ENCODE data around the gene EDEM2. TPM values are rescaled to one million over a fixed set of nuclear protein-coding genes. Genes with fewer than 3 reads are reported as not detected.

The EDEM2 gene
- total RNA-seq, 1 donor from 2014 or later = 33.4 TPM

DNA sequence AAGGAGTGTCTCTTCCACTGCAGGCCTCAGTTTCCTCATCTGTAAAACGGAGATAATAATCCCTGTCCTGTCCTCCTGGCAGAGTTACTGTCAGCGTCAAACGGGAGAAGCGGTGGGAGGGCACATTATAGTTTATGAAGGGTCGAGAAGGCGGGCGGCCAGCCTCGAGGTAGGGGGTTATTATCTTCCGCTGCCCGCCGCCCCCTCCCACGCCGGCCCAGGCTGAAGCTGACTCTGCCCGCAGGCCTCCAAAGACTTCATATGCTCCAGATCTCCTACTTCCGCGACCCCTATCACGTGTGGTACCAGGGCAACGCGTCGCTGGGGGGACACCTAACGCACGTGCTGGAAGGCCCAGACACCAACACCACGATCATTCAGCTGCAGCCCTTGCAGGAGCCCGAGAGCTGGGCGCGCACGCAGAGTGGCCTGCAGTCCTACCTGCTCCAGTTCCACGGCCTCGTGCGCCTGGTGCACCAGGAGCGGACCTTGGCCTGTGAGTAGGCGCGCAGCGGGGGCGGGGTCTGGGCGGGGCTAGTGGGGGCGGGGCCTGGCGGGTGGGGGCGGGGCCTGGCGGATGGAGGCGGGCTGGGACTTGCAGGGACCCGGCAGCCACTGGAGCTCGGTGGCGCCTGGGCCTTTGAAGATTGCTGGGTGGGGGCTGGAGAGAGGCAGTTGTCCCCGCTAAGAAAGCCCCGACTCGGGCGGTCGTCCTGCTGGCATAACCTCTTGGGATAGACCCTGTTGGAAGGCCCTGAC is 27.5 kb upstream of the EDEM2 start:
- H3K27ac ChIP-seq (ENCODE audit: low read depth, low read length) = no peak overlapping the region
- H3K79me2 ChIP-seq (ENCODE audit: insufficient read depth, low read length) = no peaks in the 10 kb centered on the region
- peak overlapping the region; percentile 41 for H3K4me2 ChIP-seq (ENCODE audit: low read length)
- no peak overlapping the region for H3K9ac ChIP-seq (ENCODE audit: low read length)
- H3K4me1 ChIP-seq (ENCODE audit: insufficient read depth, low read length) = peaks cover 11% of the 10 kb centered on the region
- H3K9me3 ChIP-seq (ENCODE audit: insufficient read depth, low read depth, low read length) = no peaks in the 10 kb centered on the region
- Mint-ChIP-seq H3K9me3 (ENCODE audit: unreplicated experiment) (peaks cover 2% of the 10 kb centered on the region), H3K36me3 (ENCODE audit: low read depth, unreplicated experiment) (peaks cover 18% of the 10 kb centered on the region), H3K27ac (ENCODE audit: unreplicated experiment) (no peak overlapping the region), H3K4me3 (ENCODE audit: unreplicated experiment) (no peak overlapping the region), H3K4me1 (ENCODE audit: low read depth, unreplicated experiment) (peaks cover 8% of the 10 kb centered on the region), H3K27me3 (ENCODE audit: low read depth, unreplicated experiment) (peaks cover 2% of the 10 kb centered on the region)
- no peak overlapping the region for H3K4me3 ChIP-seq (ENCODE audit: insufficient read depth, low read depth, low read length)
- TF ChIP-seq, protein P1, sequence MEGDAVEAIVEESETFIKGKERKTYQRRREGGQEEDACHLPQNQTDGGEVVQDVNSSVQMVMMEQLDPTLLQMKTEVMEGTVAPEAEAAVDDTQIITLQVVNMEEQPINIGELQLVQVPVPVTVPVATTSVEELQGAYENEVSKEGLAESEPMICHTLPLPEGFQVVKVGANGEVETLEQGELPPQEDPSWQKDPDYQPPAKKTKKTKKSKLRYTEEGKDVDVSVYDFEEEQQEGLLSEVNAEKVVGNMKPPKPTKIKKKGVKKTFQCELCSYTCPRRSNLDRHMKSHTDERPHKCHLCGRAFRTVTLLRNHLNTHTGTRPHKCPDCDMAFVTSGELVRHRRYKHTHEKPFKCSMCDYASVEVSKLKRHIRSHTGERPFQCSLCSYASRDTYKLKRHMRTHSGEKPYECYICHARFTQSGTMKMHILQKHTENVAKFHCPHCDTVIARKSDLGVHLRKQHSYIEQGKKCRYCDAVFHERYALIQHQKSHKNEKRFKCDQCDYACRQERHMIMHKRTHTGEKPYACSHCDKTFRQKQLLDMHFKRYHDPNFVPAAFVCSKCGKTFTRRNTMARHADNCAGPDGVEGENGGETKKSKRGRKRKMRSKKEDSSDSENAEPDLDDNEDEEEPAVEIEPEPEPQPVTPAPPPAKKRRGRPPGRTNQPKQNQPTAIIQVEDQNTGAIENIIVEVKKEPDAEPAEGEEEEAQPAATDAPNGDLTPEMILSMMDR (IDR thresholded peaks at IDR 0.05; ENCODE audit: insufficient read depth, low read depth, low read length) = no peak
- no peaks in the 10 kb centered on the region for H4K20me1 ChIP-seq (ENCODE audit: insufficient read depth, low read length)
- H2AFZ ChIP-seq (ENCODE audit: low read depth, low read length) = peak overlapping the region; percentile 56
- no peaks in the 10 kb centered on the region for H3K27me3 ChIP-seq (ENCODE audit: insufficient read depth, low read length)
- FAIRE-seq (no peak), DNase-seq (ENCODE audit: low read depth) (no peak)
- H3K36me3 ChIP-seq (ENCODE audit: insufficient read depth, low read length) = peaks cover 3% of the 10 kb centered on the region

- Mint-ChIP-seq H3K27me3 (ENCODE audit: low read depth, unreplicated experiment) (peaks cover 2% of the 10 kb centered on the region), H3K4me1 (ENCODE audit: low read depth, unreplicated experiment) (peaks cover 8% of the 10 kb centered on the region), H3K4me3 (ENCODE audit: unreplicated experiment) (no peak overlapping the region), H3K27ac (ENCODE audit: unreplicated experiment) (peak overlapping the region; percentile 0), H3K36me3 (ENCODE audit: low read depth, unreplicated experiment) (peaks cover 18% of the 10 kb centered on the region), H3K9me3 (ENCODE audit: unreplicated experiment) (peaks cover 2% of the 10 kb centered on the region)
- Histone ChIP-seq H3K36me3 (ENCODE audit: insufficient read depth, low read length) (peaks cover 3% of the 10 kb centered on the region), H3K9me3 (ENCODE audit: insufficient read depth, low read depth, low read length) (no peaks in the 10 kb centered on the region), H4K20me1 (ENCODE audit: insufficient read depth, low read length) (no peaks in the 10 kb centered on the region), H3K4me1 (ENCODE audit: insufficient read depth, low read length) (peaks cover 11% of the 10 kb centered on the region), H2AFZ (ENCODE audit: low read depth, low read length) (no peak overlapping the region), H3K4me3 (ENCODE audit: insufficient read depth, low read depth, low read length) (no peak overlapping the region), H3K9ac (ENCODE audit: low read length) (no peak overlapping the region), H3K79me2 (ENCODE audit: insufficient read depth, low read length) (no peaks in the 10 kb centered on the region), H3K4me2 (ENCODE audit: low read length) (peak overlapping the region; percentile 41), H3K27ac (ENCODE audit: low read depth, low read length) (no peak overlapping the region), H3K27me3 (ENCODE audit: insufficient read depth, low read length) (no peaks in the 10 kb centered on the region)
- DNase-seq (ENCODE audit: low read depth) = no peak
- no peak for TF ChIP-seq EZH2 (IDR thresholded peaks at IDR 0.05; ENCODE audit: insufficient read depth, low read length)
- TF ChIP-seq, protein P1 (IDR thresholded peaks at IDR 0.05; ENCODE audit: insufficient read depth, low read depth, low read length) = no peak
- FAIRE-seq = no peak
Observed at GRCh38 chr20:35173576-35174192, 26.5 kb upstream of the EDEM2 start.

DNA sequence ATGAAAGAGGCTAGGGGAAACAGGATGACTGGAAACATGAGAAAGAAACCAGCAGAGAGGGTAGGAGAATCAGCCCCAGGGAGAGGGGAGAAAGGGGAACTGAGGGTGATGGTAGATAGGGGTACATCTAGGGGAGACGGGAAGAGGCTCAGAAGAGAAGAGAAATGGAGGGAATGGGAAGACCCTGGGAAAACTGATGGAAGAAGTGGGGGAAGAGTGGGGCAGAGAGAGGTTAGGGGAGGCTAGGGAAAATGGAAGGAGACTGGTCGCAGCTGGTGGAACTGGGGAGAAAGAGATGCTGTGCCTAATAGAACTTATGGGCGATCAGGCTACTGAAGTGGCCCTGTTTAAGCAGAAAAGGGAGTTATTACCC is 25.3 kb upstream of the EDEM2 start:
- peaks cover 2% of the 10 kb centered on the region for H3K9me3 Mint-ChIP-seq (ENCODE audit: unreplicated experiment)
- FAIRE-seq (no peak), DNase-seq (ENCODE audit: low read depth) (no peak)
- H3K79me2 ChIP-seq (ENCODE audit: insufficient read depth, low read length) = no peaks in the 10 kb centered on the region
- peaks cover 3% of the 10 kb centered on the region for H3K36me3 ChIP-seq (ENCODE audit: insufficient read depth, low read length)
- H3K9me3 ChIP-seq (ENCODE audit: insufficient read depth, low read depth, low read length) = no peaks in the 10 kb centered on the region
- peaks cover 3% of the 10 kb centered on the region for H3K27me3 Mint-ChIP-seq (ENCODE audit: low read depth, unreplicated experiment)
- no peak overlapping the region for H3K27ac ChIP-seq (ENCODE audit: low read depth, low read length)
- peak overlapping the region; percentile 73 for H3K9ac ChIP-seq (ENCODE audit: low read length)
- peaks cover 18% of the 10 kb centered on the region for H3K36me3 Mint-ChIP-seq (ENCODE audit: low read depth, unreplicated experiment)
- H3K4me3 ChIP-seq (ENCODE audit: insufficient read depth, low read depth, low read length) = peak overlapping the region; percentile 66
- H3K4me1 Mint-ChIP-seq (ENCODE audit: low read depth, unreplicated experiment) = peaks cover 8% of the 10 kb centered on the region
- no peaks in the 10 kb centered on the region for H4K20me1 ChIP-seq (ENCODE audit: insufficient read depth, low read length)
- no peaks in the 10 kb centered on the region for H3K27me3 ChIP-seq (ENCODE audit: insufficient read depth, low read length)
- peak overlapping the region; percentile 88 for H3K4me2 ChIP-seq (ENCODE audit: low read length)
- TF ChIP-seq EZH2 (IDR thresholded peaks at IDR 0.05; ENCODE audit: insufficient read depth, low read length) = no peak
- TF ChIP-seq, protein P1 (IDR thresholded peaks at IDR 0.05; ENCODE audit: insufficient read depth, low read depth, low read length) = no peak
- H3K27ac Mint-ChIP-seq (ENCODE audit: unreplicated experiment) = peak overlapping the region; percentile 1
- peak overlapping the region; percentile 93 for H2AFZ ChIP-seq (ENCODE audit: low read depth, low read length)
- H3K4me1 ChIP-seq (ENCODE audit: insufficient read depth, low read length) = peaks cover 11% of the 10 kb centered on the region
- H3K4me3 Mint-ChIP-seq (ENCODE audit: unreplicated experiment) = peak overlapping the region; percentile 81
